ENCODE measurements around the gene RASGRF2.

RASGRF2 gene

GRCh38 chr5:81194633-81195334 is 234.6 kb downstream of the RASGRF2 start:
- H3K9ac ChIP-seq: no peak overlapping the region
- peaks cover 8% of the 10 kb centered on the region for H3K4me1 ChIP-seq
- H3K27ac ChIP-seq: no peak overlapping the region
- no peaks in the 10 kb centered on the region for H3K9me3 ChIP-seq (ENCODE audit: control insufficient read depth, low read length)
- peak overlapping the region; percentile 28 for H2AFZ ChIP-seq
- H3K79me2 ChIP-seq: no peaks in the 10 kb centered on the region
- no peak overlapping the region for H3K4me3 ChIP-seq (ENCODE audit: low read depth, low read length)
- H3K36me3 ChIP-seq (ENCODE audit: control insufficient read depth, insufficient read depth, low read length): no peaks in the 10 kb centered on the region
- H3K27me3 ChIP-seq (ENCODE audit: control insufficient read depth, insufficient read depth, low read length): no peaks in the 10 kb centered on the region
- peak overlapping the region; percentile 50 for H3K4me2 ChIP-seq (ENCODE audit: low read length)
- peak; percentile 85 for TF ChIP-seq CTCF (IDR thresholded peaks at IDR 0.05)

- Histone ChIP-seq H3K36me3 (ENCODE audit: control insufficient read depth, insufficient read depth, low read length) (no peaks in the 10 kb centered on the region), H3K27me3 (ENCODE audit: control insufficient read depth, insufficient read depth, low read length) (no peaks in the 10 kb centered on the region), H3K9ac (no peak overlapping the region), H2AFZ (peak overlapping the region; percentile 40), H3K79me2 (no peaks in the 10 kb centered on the region), H3K4me1 (peaks cover 8% of the 10 kb centered on the region), H3K27ac (no peak overlapping the region), H3K4me3 (ENCODE audit: low read depth, low read length) (no peak overlapping the region), H3K4me2 (ENCODE audit: low read length) (peak overlapping the region; percentile 50), H3K9me3 (ENCODE audit: control insufficient read depth, low read length) (no peaks in the 10 kb centered on the region)
- TF ChIP-seq CTCF (IDR thresholded peaks at IDR 0.05): no peak
Observed at GRCh38 chr5:81195335-81195929, 235.3 kb downstream of the RASGRF2 start.

GRCh38 chr5:81202655-81203054 is 242.5 kb downstream of the RASGRF2 start:
- no peak overlapping the region for H2AFZ ChIP-seq

GRCh38 chr5:81203729-81204128 is 243.6 kb downstream of the RASGRF2 start:
- H3K36me3 ChIP-seq (ENCODE audit: control insufficient read depth, insufficient read depth, low read length): no peaks in the 10 kb centered on the region
- H3K79me2 ChIP-seq: no peaks in the 10 kb centered on the region
- H3K27me3 ChIP-seq (ENCODE audit: control insufficient read depth, insufficient read depth, low read length): no peaks in the 10 kb centered on the region
- no peaks in the 10 kb centered on the region for H3K4me1 ChIP-seq
- H3K27ac ChIP-seq: no peak overlapping the region
- TF ChIP-seq CTCF (IDR thresholded peaks at IDR 0.05): no peak
- H3K9me3 ChIP-seq (ENCODE audit: control insufficient read depth, low read length): no peaks in the 10 kb centered on the region
- H3K4me3 ChIP-seq (ENCODE audit: low read depth, low read length): no peak overlapping the region
- H3K9ac ChIP-seq: no peak overlapping the region
- no peak overlapping the region for H3K4me2 ChIP-seq (ENCODE audit: low read length)
- no peak overlapping the region for H2AFZ ChIP-seq

More at GRCh38 chr5:81202655-81203054, 242.5 kb downstream of the RASGRF2 start:
- TF ChIP-seq CTCF (IDR thresholded peaks at IDR 0.05): no peak
- Histone ChIP-seq H3K9ac (no peak overlapping the region), H3K27ac (no peak overlapping the region), H3K4me1 (no peaks in the 10 kb centered on the region), H3K4me2 (ENCODE audit: low read length) (no peak overlapping the region), H3K27me3 (ENCODE audit: control insufficient read depth, insufficient read depth, low read length) (no peaks in the 10 kb centered on the region), H3K79me2 (no peaks in the 10 kb centered on the region), H3K9me3 (ENCODE audit: control insufficient read depth, low read length) (no peaks in the 10 kb centered on the region), H3K36me3 (ENCODE audit: control insufficient read depth, insufficient read depth, low read length) (no peaks in the 10 kb centered on the region), H3K4me3 (ENCODE audit: low read depth, low read length) (no peak overlapping the region)

DNA sequence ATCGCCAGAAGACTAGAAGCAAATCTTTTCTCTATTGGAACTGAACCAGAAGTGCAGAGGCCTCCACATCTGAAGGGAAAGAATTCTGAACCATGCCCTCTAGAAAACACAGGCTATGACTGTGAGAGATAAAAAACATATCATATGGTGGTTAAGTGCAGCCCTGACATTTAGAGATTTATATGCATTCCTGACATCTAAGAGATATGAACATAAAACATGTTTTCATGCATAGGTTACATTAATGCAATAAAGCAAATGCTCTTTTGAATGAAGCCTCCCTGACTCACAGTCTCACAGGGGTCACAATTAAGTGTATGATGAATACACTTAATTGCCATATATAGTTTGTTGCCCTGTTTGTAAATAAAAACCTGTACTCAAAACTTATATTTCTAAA is 244.0 kb downstream of the RASGRF2 start:
- no peaks in the 10 kb centered on the region for H3K4me1 ChIP-seq

More for the DNA sequence above, 244.0 kb downstream of the RASGRF2 start:
- Histone ChIP-seq H3K9me3 (ENCODE audit: control insufficient read depth, low read length) (no peaks in the 10 kb centered on the region), H3K4me2 (ENCODE audit: low read length) (no peak overlapping the region), H3K36me3 (ENCODE audit: control insufficient read depth, insufficient read depth, low read length) (no peaks in the 10 kb centered on the region), H3K4me3 (ENCODE audit: low read depth, low read length) (no peak overlapping the region), H3K27ac (no peak overlapping the region), H2AFZ (no peak overlapping the region), H3K27me3 (ENCODE audit: control insufficient read depth, insufficient read depth, low read length) (no peaks in the 10 kb centered on the region), H3K9ac (no peak overlapping the region), H3K79me2 (no peaks in the 10 kb centered on the region)
- no peak for TF ChIP-seq CTCF (IDR thresholded peaks at IDR 0.05)

Data from parathyroid adenoma (tissue), 2 donors.